Measurements from ENCODE around the gene IFT80.

IFT80 gene

GRCh38 chr3:160399125-160400029 lies at the start of gene IFT80, which contains the start of gene SMC4:
TSS of gene IFT80 (minus strand) at chr3:160399225. CDS start at chr3:160384600, 14,625 bp downstream.
TSS of gene SMC4 (plus strand) at chr3:160399650. CDS start at chr3:160400827, 1,177 bp downstream.
- DNase-seq (ENCODE audit: low spot score) = peak; percentile 97

DNA sequence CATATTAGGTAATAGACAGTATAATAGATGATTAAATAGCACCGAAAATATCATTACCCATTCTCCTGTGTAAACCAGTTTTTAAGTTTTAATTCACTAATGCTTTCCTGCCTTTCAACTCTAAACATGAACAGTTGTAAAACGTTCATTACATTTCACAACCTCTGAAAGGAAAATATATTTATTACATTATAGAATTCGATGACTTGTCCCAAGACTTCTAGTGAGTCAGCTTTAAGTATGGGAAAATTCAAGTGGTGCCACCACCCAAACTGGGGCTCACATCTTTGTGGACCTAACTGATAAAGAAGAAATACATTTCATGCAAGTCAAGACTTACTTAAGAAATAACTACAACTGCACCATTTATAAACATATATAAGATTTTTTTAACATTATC lies 48.5 kb upstream of the IFT80 start:
- peak; percentile 70 for DNase-seq (ENCODE audit: low spot score)

DNA sequence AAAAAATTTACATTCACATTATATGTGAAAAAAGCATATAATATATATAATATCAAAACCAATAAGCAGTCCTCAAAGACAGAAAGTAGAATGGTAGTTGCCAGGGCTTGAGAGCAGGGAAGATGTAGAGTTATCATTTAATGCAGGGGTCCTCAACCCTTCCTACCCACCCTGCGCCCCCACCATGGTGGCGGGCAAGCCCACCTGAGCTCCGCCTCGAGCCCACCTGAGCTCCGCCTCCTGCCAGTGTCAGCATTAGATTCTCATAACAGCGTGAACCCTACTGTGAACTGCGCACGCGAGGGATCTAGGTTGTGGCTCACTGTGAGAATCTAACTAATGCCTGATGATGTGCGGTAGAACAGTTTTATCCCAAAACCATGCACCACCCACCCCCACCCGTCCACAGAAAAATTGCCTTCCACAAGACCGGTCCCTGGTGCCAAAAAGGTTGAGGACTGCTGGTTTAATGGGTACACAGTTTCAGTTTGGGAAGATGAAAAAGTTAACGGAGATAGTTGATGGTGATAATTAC lies 47.6 kb upstream of the IFT80 start:
- DNase-seq (ENCODE audit: low spot score) = no peak

DNA sequence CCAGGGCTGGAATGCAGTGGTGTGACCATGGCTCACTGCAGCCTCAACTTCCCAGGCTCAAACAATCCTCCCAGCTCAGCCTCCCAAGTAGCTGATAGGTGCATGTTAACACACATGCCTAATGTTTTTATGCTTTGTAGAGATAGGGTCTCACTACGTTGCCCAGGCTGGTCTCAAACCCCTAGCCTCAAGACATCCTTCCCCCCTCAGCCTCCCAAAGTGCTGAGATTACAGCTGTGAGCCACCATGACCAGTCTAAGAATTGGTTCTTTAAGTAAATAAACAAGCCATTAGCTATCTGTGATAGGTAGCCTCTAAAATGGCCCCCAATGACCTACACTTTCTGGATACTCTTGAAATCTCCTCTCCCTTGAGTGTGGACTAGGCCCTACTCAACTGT lies 46.8 kb upstream of the IFT80 start:
- no peak for DNase-seq (ENCODE audit: low spot score)

- DNase-seq (ENCODE audit: low spot score) = peak; percentile 35
Observed at GRCh38 chr3:160444411-160444810, 45.4 kb upstream of the IFT80 start.

- no peak for DNase-seq (ENCODE audit: low spot score)
Observed at GRCh38 chr3:160440687-160441086, 41.7 kb upstream of the IFT80 start.

- no peak for DNase-seq (ENCODE audit: low spot score)
Observed at GRCh38 chr3:160437083-160437455, 38.0 kb upstream of the IFT80 start.

- no peak for DNase-seq (ENCODE audit: low spot score)
Observed at GRCh38 chr3:160435747-160436146, 36.7 kb upstream of the IFT80 start.

DNA sequence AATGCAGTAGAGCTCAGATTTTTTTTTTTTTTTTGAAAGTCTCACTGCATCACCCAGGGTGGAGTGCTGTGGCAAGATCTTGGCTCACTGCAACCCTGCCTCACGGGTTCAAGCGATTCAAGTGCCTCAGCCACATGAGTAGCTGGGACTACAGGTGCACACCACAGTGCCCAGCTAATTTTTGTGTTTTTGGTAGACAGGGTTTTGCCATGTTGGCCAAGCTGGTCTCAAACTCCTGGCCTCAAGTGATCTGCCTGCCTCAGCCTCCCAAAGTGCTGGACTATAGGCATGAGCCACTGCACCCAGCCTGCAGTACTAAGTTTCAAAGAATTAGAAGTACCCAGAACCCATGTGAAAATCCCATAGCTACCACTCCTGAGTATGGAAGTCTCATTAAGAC lies 36.1 kb upstream of the IFT80 start:
- no peak for DNase-seq (ENCODE audit: low spot score)

- DNase-seq (ENCODE audit: low spot score) = no peak
Observed at GRCh38 chr3:160434071-160434470, 35.0 kb upstream of the IFT80 start.

DNA sequence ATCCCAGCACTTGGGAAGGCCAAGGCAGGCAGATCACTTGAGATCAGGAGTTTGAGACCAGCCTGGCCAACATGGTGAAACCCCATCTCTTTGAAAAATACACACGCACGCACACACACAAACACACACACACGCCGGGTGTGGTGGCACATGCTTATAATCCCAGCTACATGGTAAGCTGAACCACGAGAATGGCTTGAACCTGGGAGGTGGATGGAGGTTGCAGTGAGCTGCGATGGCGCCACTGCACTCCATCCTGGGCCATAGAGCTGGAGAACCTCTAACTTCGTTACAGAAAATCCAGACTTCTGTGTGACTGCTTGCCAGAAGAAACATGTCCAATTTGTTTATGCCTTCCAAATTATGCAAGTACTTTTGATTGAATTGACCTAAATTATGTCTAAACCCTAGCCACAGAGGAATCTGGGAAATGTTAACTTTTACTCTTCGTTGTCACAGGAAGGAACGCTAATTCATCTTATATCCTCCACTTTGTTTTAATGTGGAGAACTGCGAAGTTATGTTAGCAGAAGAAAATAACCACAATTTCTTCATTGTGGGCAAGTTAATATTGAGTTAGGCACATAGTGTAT lies 28.9 kb upstream of the IFT80 start:
- no peak for DNase-seq (ENCODE audit: low spot score)

DNA sequence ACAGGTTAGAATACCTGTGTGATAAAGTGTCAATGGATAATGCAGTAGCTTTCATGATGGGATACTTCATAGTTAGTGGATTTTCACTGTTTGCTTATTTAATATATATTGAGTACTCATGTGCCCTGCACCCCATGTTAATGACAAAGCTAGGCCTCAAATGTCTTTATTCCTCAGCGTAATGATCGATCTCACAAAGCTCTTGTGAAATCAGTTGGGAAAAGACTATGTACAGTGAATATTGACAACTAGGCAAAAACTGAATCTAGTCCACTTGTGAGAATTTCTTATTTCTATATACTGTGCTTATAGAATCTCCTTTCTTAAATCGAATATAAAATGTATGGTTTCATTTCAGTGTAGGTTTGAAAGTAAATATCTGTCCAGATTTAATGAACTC lies 18.3 kb upstream of the IFT80 start:
- DNase-seq (ENCODE audit: low spot score) = no peak

DNA sequence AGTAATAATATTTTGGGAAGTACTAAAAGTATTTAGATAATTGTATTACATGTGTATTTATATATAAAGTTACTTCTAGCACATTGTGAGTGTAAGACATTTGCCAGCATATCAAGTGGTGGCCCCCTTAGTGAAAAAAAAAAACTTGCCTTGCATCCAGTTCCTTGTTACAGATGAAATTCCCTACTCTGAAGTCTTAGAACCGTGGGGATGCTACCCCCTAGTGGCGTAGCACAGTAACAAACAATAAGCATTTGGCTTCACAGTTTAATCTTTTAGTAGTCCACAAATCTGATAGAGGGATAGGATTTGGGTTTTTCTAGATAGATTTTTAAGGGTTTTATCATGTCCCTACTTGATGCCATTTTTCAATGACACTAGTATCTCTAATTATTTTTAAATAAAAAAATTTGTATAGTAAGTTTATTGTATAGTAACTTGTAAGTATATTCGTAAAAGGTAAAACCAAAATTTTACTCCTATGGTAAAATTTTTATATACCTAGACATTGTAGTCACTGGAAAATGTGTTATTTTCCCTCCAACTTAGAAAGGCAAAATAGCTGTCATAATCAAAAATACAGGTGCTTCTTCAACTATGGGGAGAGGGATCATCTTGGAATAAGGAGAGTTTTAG lies 14.7 kb upstream of the IFT80 start:
- DNase-seq (ENCODE audit: low spot score) = peak; percentile 81

DNA sequence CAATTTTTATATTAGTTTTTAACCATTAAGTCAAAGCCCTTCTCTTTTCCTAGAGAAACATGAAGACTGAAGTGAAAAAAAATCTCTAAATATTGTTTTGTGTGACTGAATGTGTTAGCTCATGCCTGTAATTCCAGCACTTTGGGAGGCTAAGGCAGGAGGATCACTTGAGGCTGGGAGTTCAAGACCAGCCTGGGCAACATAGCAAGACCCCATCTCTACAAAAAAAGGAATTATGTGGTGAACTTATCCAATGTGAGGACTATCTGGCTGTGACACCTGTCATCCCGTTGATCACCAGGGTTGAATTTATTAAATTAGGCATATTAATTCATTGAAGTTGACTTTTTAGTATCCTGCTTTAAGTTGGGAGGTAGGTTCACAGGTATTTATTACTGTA lies 13.5 kb upstream of the IFT80 start:
- no peak for DNase-seq (ENCODE audit: low spot score)

DNA sequence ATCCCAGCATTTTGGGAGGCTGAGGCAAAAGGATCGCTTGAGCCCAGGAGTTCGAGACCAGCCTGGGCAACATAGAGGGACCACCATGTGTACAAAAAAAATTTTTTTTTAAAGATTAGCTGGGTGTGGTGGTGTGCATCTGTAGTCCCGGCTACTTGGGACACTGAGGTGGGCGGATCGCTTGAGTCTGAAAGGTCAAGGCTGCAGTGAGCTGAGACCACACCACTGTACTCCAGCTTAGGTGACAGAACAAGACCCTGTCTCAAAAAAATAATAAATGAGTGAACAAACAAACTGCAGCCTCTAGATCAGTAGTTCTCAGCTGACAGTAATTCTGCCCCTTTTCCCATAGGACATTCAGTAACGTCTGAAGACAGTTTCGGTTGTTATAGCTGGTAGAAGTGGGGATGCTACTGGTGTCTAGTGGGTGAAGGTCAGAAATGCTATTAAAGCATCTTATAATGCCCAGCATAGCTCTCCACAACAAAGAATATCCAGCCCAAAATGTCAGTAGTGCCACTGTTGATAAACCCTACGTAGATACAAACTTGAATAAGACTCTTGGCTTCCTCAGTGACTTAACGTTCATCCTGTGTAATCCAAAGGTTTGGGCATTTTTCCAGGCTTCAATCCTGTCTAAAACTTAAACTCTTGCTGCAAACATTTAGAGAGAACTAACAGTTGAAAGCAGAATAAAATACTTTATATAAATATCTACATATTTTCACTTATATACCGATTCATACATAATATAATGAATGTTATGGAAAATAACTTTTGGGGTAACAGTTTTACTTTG lies 11.0 kb upstream of the IFT80 start:
- no peak for DNase-seq (ENCODE audit: low spot score)

GRCh38 chr3:160403796-160404470 lies 4.9 kb upstream of the IFT80 start:
- no peak for DNase-seq (ENCODE audit: low spot score)

GRCh38 chr3:160403028-160403545 lies 4.1 kb upstream of the IFT80 start:
- peak; percentile 22 for DNase-seq (ENCODE audit: low spot score)

DNA sequence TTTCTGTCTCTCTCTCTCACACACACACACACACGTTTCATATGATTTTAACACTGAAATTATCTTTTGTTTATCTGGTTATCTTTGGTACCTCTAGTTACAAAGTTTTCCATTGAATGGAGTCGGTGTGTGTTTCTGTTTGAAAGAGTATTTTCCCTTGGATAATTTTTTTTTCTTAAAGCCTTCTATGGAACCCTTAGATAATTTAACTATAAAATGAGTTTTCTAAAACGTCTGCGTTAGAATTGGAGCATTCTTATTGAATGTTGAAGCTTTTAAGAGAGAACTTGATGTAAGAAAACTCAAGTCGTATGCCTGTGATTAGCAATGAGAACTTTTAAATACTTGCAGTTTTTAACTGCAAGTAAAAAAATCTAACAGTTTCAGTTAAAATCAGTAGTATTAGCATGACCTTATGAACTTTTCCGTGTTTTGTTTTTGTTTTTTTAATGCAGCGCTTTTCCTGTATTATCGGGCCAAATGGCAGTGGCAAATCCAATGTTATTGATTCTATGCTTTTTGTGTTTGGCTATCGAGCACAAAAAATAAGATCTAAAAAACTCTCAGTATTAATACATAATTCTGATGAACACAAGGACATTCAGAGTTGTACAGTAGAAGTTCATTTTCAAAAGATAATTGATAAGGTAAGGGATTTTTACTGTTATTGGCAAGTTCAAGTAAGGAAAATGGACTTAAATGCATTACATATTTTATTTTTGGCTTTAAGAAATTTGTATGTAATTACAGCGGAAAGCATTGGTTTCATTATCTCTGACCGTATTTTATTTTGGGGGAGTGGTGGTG lies 3.4 kb upstream of the IFT80 start:
- DNase-seq (ENCODE audit: low spot score) = no peak

DNA sequence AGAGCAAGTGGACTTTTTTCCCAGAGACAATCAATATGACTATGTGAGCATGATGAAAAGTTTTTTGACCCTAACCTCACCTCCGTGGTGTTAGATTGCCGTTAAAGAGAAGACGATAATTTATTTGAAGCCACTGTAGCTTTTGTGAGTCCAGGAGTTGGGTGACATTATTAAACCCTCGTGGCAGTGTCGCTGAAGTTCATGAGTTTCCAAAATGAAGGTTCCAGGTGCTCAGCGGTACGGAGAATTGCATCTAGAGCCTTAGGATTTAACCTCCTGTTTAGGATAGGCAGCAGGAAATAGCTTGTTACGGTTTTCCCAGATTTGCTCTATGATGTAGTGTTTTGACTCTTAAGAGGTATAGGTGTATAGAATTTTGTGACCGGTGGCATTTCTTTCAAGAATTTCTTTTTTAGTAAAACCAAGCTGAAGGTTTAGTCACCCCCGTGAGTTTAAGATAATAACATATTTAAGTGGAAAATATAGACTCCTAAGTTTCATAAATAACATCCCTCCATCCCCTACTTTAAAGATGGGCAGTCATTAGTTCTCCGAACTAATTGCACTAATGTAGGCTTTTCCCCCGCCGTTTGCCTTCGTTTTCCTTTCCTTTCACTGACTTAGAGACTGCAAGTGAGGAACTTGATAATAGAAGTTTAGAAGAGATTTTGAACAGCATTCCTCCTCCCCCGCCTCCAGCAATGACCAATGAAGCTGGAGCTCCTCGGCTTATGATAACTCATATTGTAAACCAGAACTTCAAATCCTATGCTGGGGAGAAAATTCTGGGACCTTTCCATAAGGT lies 2.5 kb upstream of the IFT80 start:
- DNase-seq (ENCODE audit: low spot score) = peak; percentile 52
